ENCODE results near the gene MACROD1.
"Not testable (repeated sequence)": the region's sequence is repeated elsewhere in the genome, so short reads cannot be mapped to it uniquely, and the experiment has no call there.

Gene MACROD1

DNA sequence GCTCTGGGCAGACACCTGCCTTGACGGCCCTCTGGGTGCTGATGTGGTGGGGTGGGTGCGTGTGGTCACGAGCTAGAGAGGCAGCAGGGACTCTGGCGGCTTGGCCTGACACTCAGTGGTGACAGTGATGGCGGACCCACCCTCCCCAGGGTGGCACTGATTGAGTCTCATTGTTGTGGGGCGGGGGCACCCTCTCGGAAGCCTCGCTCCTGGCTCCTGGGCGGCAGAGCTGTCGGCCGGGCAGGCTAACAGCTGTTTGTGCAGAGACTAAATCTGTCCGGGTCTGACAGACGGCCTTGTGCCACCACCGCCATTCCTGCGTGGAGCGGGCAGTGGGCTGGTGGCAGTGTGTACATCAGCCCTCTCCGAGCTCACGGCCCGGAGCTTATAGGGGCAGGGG lies 114.6 kb downstream of the MACROD1 start:
- DNase-seq: no peak

DNA sequence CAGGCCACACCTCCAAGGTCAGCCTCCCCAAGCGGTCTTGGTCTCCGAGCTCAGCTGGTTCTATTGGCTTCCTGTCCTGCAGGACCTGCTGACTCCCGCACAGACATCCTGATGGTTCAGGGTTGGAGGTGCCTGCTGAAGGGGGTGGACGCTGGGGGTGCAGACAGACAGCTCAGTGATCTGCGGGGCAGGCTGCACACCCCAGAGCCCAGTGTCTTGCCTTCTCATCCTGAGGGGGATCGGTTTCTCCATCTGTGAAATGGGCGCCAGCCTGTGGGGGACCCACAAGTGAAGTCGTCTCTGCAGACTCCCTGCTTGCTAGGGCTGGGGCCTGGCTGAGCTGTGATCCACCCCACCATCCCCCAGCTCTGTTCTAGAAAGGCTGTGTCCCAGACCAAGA lies 116.4 kb downstream of the MACROD1 start:
- no peak for DNase-seq

DNA sequence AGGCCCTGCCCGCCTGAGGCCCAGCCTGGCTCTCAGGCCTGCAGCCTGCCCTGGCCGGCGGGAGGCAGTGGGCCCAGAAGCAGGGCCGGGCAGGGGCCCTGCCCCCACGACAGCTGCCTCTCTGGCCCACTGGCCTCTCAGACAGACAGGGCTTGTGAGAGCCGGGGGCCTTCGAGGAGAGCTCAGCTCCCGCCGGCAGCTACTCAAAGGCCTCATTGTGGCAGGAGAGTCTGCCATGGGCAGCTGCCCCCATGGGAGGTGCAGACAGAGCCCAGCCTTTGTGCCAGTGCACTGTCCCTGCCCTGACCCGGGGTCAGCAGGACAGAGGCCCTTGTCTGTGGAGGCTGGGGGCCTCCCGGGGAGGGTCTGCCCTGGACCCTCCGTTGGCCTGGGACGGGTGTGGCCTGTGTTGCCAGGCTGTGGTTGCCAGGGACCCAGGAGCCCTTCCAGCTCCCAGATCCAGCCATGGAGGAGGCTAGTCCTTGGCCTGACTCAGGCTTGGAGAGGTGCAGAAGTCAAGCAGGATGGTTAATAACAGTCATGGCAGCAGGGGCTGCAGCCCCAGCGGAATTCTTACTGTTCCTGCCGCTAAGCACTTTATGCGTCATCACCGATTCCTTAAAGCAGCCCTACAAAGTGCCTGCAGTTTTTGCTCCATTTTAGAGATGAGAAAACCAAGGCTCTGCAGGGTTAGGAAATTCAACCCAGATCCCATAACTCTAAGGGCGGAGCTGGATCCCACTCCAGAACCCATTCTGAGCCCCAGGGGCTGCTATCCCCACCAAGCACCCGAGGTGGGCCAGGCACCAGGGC lies 117.7 kb downstream of the MACROD1 start:
- no peak for DNase-seq

DNA sequence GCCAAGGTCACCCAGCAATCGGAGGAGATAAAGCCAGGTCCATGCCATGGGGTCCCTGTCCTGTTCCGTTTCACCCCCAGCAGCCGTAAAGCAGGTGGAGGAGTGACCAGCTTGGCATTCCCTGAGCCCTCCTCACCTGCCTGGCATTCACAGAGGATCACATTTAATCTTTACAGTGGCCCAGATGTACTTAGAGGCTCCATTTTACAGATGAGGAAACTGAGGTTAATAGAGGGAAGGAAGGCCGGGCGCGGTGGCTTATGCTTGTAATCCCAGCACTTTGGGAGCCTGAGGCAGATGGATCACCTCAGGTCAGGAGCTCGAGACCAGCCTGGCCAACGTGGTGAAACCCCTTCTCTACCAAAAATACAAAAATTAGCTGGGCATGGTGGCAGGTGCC lies 118.5 kb downstream of the MACROD1 start:
- DNase-seq: not testable (repeated sequence)

DNA sequence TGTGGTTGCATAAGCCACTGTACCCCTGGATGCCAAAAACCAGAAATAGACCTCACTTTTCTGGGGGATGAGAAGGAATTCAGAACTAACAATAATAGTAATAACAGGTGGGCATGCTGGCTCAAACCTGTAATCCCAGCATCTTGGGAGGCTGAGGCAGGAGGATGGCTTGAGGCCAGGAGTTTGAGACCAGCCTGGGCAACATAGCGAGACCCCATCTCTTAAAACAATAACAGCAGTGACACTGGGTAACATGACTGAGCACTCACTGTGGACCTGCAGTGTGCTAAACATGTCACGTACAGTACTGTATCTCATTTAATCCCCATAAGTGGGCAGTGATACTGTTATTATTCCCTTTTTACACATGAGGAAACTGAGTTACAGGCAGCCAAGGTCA lies 120.2 kb downstream of the MACROD1 start:
- DNase-seq: no peak

DNA sequence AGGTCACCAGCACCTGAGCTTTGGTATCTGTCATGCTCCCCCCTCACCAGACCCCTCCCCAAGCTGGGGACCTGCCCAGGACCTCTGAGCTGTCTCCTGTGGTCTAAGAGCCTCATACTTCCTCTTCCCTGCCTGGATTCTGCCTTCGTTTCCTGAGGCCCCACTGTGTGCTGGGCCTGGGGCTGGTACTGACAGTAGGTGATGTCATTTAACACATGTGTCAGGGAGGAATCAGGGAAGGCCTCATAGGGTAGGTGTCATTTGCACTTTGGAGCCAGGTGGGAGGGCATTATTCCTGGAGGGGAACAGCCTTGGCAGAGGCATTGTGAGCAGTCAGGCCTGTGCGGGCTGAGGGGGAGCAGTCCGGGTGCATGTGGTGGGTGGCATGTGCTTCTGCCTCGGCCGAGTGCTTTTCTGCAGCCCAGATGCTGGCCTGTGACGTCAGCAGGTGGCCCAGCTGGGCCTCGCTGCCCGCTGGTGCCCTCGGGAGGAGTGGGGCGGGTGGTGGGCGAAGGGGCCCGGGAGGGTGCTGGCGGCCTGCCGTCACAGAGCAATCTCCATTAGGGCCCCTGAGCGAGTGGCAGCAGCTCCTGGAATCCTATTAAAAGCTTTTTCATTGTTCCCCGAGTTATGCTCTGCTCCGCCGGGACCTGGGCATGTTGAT lies 121.1 kb downstream of the MACROD1 start:
- peak; percentile 25 for DNase-seq

DNA sequence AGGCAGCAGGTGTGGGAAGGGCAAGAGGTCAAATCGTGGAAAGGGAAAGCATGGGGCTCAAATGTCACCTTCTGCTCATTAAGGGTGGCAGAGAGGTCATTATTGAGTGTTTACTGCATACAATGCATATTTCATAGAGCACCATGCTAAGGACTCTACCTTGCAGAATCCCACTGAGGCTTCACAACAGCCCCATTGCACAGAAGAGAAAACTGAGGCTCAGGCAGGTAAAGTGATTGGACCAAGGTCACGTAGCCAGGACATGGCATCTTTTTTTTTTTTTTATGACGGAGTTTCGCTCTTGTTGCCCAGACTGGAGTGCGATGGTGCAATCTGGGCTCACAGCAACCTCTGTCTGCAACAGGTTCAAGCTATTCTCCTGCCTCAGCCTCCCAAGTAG lies 122.4 kb downstream of the MACROD1 start:
- no peak for DNase-seq

DNA sequence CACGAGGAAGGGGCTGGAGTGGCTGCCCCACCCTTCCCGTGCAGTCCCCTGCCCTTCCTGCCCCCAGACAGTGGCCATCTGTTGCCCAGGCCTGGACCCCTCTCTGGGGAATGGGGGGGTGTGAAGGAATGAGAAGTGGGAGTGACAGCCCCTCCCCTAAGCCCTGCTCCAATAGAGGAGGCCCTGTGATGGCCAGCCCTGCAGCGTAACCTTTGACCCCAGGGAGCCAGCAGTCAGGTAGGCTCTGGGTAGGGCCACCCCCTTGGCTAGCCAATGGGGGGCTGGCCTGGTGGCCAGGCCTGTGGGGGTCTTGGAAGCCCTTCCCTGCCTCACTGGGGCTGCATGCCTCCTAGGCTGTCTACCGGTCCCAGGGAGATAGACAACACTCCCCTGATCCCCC lies 123.6 kb downstream of the MACROD1 start:
- no peak for DNase-seq

GRCh38 chr11:64041846-64042245 lies 124.1 kb downstream of the MACROD1 start:
- no peak for DNase-seq

DNA sequence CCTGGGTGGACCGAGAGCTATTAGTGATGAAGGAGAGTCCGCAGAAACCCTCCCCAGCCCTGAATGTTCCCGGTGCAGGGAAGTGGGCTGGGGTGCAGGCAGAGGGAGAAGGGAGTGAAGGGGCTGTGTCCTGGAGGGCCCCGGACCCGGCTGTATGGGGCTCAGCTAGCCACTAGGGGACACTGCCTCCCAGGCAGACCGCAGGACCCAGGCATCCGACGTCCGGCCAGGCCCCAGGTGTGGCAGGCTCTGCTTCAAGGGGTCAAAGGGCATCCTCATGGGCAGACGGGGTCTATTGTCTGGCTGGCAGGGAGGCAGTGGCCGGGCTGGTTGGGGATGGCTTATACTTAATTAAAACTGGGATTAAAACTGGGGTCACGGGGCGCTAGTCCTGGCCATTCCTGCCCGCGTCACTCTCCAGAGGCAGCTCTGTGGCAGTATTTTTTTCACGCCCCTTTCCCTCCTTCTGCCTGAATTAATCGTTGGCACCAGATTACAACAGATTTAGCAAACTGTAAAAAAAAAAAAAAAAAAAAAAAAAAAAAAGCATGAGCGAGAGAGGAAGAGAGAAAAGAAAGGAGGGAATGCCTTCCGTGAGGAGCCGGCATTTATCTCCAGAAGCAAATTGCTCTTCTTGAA lies 125.1 kb downstream of the MACROD1 start:
- no peak for DNase-seq

DNA sequence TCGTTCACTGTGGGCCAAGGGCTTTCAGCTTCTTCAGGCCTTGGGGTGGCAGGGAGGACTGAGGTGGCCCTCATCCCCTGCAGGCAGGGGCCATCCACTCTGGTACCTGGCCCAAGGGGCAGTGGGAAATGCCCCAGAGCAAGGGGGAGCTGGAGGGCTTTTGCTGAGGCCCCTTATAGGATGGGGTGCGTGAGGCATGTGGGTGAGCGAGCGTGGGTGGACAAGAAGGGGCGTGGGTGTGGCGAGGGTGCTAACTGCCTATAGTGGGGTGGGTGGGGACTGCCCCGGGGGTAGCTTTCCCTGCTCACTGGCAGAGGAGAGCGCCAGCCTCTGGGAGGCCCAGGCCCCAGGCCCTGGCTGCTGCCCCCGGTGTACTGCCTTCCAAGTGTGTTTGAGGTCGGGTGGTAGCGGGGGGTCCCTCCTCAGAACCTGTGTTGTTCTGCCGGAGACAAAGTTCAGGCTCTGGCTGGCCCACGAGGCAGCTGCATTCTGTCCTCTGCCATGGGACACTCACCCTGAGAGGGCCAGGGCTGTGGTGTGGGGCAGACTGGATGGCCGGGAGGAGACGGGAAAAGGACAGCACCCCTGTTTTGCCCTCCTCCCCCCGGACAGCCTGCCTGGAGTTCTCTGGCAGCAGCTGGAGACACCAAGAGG lies 126.8 kb downstream of the MACROD1 start:
- DNase-seq: no peak

DNA sequence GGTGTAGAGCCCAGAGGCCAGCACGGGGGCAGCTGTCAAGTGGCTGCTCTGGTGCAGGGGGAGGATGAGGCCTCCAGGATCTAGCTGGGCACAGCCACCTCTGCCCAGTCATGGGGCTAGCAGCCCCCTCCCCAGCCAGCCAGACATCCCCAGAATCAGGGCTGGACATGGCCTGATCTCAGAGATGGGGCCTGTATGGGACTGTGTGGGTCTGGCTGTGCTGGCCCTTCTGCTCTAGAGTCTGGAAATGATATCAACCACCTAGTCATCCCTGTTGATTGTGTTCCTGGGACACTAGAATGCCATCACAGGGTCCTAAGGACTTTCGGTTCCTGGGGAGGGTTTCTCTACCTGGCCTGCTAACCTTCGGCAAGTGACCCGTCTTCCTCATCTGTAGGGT lies 127.4 kb downstream of the MACROD1 start:
- no peak for DNase-seq

GRCh38 chr11:64037027-64037634 lies 128.8 kb downstream of the MACROD1 start:
- DNase-seq: no peak

- no peak for DNase-seq
Observed at GRCh38 chr11:64036087-64037026, 129.6 kb downstream of the MACROD1 start.

GRCh38 chr11:64035576-64035975 lies 130.3 kb downstream of the MACROD1 start, which contains the start of gene FLRT1:
Gene FLRT1 (plus strand): TSS chr11:64035931. CDS start chr11:64116268, 80,337 bp downstream.
- DNase-seq: no peak

GRCh38 chr11:64035081-64035524 lies 130.8 kb downstream of the MACROD1 start:
- no peak for DNase-seq

DNA sequence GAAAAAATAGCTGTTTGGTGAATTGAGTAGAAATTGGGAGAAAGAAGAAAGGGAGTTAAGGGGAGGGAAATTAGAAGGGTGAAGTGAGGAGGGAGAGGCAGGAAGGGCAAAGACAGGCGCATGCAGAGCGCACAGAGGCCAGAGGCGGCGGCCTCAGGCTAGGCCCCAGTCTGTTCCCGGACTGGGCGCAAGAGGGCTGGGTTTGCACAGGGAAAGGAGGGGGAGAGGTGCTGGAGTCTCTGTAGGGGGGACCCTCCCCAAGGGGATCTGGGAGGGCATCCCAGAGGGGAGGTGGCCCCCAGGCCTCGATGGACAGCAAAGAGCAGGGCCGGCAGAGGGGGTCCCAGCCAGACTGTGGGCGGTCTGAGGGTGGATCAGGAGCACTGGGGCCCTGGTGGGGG lies 131.5 kb downstream of the MACROD1 start:
- DNase-seq: no peak

- DNase-seq: no peak
Observed at GRCh38 chr11:64032050-64032449, 133.9 kb downstream of the MACROD1 start.

GRCh38 chr11:64031001-64031400 lies 134.9 kb downstream of the MACROD1 start:
- DNase-seq: no peak

- no peak for DNase-seq
Observed at GRCh38 chr11:64029773-64030172, 136.1 kb downstream of the MACROD1 start.

- DNase-seq: no peak
Observed at GRCh38 chr11:64028398-64029115, 137.4 kb downstream of the MACROD1 start.
